ENCODE data around the gene INVS. TPM values are rescaled to one million over a fixed set of nuclear protein-coding genes. Genes with fewer than 3 reads are reported as not detected.

INVS gene
- total RNA-seq, 1 donor from 2014 or later = 20.3 TPM

DNA sequence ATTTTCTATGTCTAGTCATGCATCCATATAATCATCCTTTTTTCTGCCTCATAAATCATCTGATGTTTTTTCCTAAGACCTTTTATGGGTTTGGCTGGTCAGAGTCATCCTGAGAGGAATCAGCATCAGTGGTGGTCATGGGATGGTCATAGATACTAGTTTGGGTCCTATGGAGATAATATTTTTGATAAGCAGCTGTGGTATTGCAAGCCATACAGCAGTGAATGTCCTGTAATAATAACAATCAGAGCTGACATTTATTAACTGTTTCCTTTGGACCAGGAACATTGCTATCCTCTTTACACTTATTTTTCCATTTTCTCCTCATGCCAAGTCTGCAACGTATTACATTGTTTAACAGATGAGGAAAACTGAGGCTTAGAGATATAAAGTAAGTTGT lies 170.6 kb downstream of the INVS start:
- peaks cover 19% of the 10 kb centered on the region for H3K36me3 Mint-ChIP-seq (ENCODE audit: unreplicated experiment)
- no peak for DNase-seq (ENCODE audit: extremely low spot score, unreplicated experiment)
- no peak overlapping the region for H3K4me3 Mint-ChIP-seq (ENCODE audit: unreplicated experiment)
- H3K4me1 Mint-ChIP-seq (ENCODE audit: unreplicated experiment) = no peaks in the 10 kb centered on the region
- H3K9me3 Mint-ChIP-seq (ENCODE audit: unreplicated experiment) = no peaks in the 10 kb centered on the region
- H3K27ac Mint-ChIP-seq (ENCODE audit: unreplicated experiment) = no peak overlapping the region
- H3K27me3 Mint-ChIP-seq (ENCODE audit: unreplicated experiment) = no peaks in the 10 kb centered on the region
- TF ChIP-seq, protein P1, sequence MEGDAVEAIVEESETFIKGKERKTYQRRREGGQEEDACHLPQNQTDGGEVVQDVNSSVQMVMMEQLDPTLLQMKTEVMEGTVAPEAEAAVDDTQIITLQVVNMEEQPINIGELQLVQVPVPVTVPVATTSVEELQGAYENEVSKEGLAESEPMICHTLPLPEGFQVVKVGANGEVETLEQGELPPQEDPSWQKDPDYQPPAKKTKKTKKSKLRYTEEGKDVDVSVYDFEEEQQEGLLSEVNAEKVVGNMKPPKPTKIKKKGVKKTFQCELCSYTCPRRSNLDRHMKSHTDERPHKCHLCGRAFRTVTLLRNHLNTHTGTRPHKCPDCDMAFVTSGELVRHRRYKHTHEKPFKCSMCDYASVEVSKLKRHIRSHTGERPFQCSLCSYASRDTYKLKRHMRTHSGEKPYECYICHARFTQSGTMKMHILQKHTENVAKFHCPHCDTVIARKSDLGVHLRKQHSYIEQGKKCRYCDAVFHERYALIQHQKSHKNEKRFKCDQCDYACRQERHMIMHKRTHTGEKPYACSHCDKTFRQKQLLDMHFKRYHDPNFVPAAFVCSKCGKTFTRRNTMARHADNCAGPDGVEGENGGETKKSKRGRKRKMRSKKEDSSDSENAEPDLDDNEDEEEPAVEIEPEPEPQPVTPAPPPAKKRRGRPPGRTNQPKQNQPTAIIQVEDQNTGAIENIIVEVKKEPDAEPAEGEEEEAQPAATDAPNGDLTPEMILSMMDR (IDR thresholded peaks at IDR 0.05) = no peak

DNA sequence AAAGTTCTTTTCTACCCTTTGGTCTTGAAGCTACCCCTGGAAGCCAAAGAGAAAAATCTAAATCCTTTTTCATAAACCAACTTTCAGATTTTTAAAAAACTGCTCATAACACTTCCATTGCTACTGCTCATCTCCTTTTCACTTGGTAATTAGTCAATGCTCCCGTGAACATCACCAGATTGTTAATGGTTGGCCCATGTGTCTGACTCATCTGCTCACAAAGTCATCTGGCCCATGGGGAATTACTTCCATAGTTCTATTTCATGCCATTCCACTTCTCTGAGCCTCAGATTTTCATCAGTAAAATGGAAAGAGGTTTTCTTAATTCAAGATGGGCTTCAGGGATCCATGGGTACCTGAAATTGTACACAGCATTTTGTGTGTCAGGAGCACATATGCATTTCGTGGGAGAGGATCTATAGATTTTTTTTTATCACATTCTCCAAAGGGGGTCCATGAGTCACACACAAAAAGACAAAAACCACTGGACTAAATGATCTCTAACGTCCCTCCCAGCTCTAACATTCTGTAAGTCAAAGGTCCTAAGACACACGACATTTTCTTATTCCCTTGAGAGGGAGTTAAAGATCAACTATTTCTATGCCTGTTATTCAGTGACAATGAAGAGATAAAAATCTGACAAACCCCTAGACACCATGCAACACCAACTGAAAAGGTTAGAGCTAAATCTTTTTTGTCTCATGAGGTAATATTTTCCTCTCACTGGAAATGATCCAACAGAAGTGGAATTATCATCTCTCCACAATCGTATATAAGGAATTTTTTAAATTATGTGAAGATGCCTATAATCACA lies 178.3 kb downstream of the INVS start:
- Mint-ChIP-seq H3K36me3 (ENCODE audit: unreplicated experiment) (peaks cover 37% of the 10 kb centered on the region), H3K9me3 (ENCODE audit: unreplicated experiment) (peaks cover 3% of the 10 kb centered on the region), H3K4me1 (ENCODE audit: unreplicated experiment) (peaks cover 12% of the 10 kb centered on the region), H3K27ac (ENCODE audit: unreplicated experiment) (peak overlapping the region; percentile 12), H3K27me3 (ENCODE audit: unreplicated experiment) (no peaks in the 10 kb centered on the region), H3K4me3 (ENCODE audit: unreplicated experiment) (no peak overlapping the region)
- DNase-seq (ENCODE audit: extremely low spot score, unreplicated experiment) = no peak
- TF ChIP-seq, protein P1 (IDR thresholded peaks at IDR 0.05) = no peak

DNA sequence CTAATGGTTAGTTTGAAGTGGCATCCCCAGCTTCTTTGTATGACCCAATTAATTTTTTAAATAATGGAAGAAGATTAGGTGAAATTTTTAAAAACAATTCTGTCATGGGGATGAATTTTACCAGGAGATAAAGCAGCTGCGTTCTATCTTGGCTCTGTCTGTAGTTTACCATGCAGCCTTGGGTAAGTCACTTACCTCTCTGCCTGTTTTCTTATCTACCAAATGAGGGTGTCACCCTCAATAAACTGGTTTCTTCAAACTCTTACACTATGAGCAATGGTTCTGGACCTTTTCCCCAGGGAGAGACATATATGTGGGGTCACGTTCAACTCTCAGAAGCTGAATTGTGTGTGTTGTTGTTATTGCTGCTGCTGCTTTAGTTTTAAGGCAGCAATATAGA lies 182.0 kb downstream of the INVS start:
- no peak overlapping the region for H3K27ac Mint-ChIP-seq (ENCODE audit: unreplicated experiment)
- H3K36me3 Mint-ChIP-seq (ENCODE audit: unreplicated experiment) = peaks cover 55% of the 10 kb centered on the region
- H3K4me1 Mint-ChIP-seq (ENCODE audit: unreplicated experiment) = peaks cover 12% of the 10 kb centered on the region
- TF ChIP-seq, protein P1 (IDR thresholded peaks at IDR 0.05) = no peak
- H3K27me3 Mint-ChIP-seq (ENCODE audit: unreplicated experiment) = no peaks in the 10 kb centered on the region
- no peak for DNase-seq (ENCODE audit: extremely low spot score, unreplicated experiment)
- H3K9me3 Mint-ChIP-seq (ENCODE audit: unreplicated experiment) = peaks cover 17% of the 10 kb centered on the region
- no peak overlapping the region for H3K4me3 Mint-ChIP-seq (ENCODE audit: unreplicated experiment)

DNA sequence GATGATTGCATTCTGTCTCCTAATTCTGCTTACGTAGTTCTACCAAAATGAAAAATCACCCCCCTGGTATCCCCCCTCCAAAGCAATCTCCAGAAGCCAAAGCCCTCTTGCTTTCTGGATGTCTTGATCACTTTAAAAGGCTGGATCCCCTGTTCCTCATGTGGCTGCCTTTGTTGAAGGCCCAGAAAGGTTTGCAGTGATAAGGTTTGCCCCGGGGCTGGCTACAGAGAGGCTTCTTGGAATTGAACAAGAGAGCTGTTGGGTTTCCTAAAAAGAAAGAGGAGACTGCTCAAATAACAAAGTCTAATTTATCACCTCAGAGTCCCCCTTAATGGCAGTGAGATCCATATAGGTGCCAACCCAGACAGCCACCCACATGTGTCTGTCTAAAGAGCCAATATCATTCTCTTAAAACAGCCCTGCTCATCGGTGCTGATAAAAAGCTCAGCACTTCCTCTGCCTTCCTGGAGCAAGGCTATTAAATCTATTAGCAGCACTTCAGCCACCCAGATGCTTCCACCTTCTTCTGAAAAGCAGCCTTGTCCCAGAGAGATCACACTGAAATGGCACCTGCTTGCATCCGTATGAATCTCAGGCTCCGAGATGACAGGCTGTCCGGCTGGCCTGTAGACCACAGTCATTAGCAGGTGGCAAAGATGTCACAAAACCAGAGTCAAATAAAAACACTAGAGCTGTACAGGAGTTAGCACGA lies 182.8 kb downstream of the INVS start:
- TF ChIP-seq, protein P1 (IDR thresholded peaks at IDR 0.05) = no peak
- no peak overlapping the region for H3K4me3 Mint-ChIP-seq (ENCODE audit: unreplicated experiment)
- peaks cover 10% of the 10 kb centered on the region for H3K4me1 Mint-ChIP-seq (ENCODE audit: unreplicated experiment)
- H3K9me3 Mint-ChIP-seq (ENCODE audit: unreplicated experiment) = peaks cover 20% of the 10 kb centered on the region
- DNase-seq (ENCODE audit: extremely low spot score, unreplicated experiment) = no peak
- H3K36me3 Mint-ChIP-seq (ENCODE audit: unreplicated experiment) = peaks cover 56% of the 10 kb centered on the region
- no peaks in the 10 kb centered on the region for H3K27me3 Mint-ChIP-seq (ENCODE audit: unreplicated experiment)
- no peak overlapping the region for H3K27ac Mint-ChIP-seq (ENCODE audit: unreplicated experiment)

DNA sequence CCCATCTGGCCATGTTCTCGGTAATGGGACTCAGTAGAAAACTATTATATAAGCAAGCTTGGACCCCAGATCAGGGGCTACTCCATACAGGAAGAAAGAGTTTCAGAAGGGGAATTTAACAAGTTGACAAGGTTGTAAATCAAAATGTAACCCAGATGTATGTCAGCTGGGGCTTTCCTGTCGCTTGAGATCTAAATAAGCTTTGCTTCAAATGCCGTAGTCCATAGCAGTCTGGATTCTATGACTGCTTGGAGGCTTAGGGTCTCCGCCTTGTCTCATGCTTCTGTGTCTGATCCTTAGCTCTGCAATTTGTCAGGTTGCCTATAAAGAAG lies 183.3 kb downstream of the INVS start:
- H3K27ac Mint-ChIP-seq (ENCODE audit: unreplicated experiment) = no peak overlapping the region
- H3K36me3 Mint-ChIP-seq (ENCODE audit: unreplicated experiment) = peaks cover 56% of the 10 kb centered on the region
- peaks cover 21% of the 10 kb centered on the region for H3K9me3 Mint-ChIP-seq (ENCODE audit: unreplicated experiment)
- H3K4me1 Mint-ChIP-seq (ENCODE audit: unreplicated experiment) = peaks cover 5% of the 10 kb centered on the region
- no peak for DNase-seq (ENCODE audit: extremely low spot score, unreplicated experiment)
- no peak overlapping the region for H3K4me3 Mint-ChIP-seq (ENCODE audit: unreplicated experiment)
- TF ChIP-seq, protein P1 (IDR thresholded peaks at IDR 0.05) = no peak
- H3K27me3 Mint-ChIP-seq (ENCODE audit: unreplicated experiment) = no peaks in the 10 kb centered on the region
